Neural cell (in vitro differentiated cells): ENCODE measurements around the gene NELL1. TPM values are rescaled to one million over a fixed set of nuclear protein-coding genes. Genes with fewer than 3 reads are reported as not detected.

Experiments
- H2AFZ ChIP-seq: fragments of 200-600, 300-800 bp; sonication (generic), shearing (Covaris generic); 2 replicates; pipeline ENCODE4 v1.6.0; 2014; ENCODE audit warnings: low read depth, mild to moderate bottlenecking, antibody characterized with exemption, low read length, moderate library complexity
- H3F3A ChIP-seq: fragments of 200-600 bp; shearing (Covaris generic); 2 replicates; pipeline ENCODE4 v1.6.1; 2016; ENCODE audit warnings: mild to moderate bottlenecking, moderate library complexity, mixed read lengths, antibody characterized with exemption, low read length; ENCODE audit not compliant: insufficient read depth, poor library complexity, severe bottlenecking
- H3K27ac ChIP-seq: fragments of 200-600, 300-800 bp; sonication (generic), shearing (Covaris generic); 2 replicates; pipeline ENCODE4 v1.5.1; 2014; ENCODE audit warnings: mild to moderate bottlenecking, low read length, moderate library complexity
- H3K27me3 ChIP-seq: fragments of 300-800, 200-600 bp; sonication (generic), shearing (Covaris generic); 2 replicates; pipeline ENCODE4 v1.6.0; 2014; ENCODE audit warnings: mild to moderate bottlenecking, low read depth, low read length, moderate library complexity; ENCODE audit not compliant: insufficient read depth
- H3K36me3 ChIP-seq: fragments of 300-800, 200-600 bp; sonication (generic), shearing (Covaris generic); 2 replicates; pipeline ENCODE4 v1.5.1; 2014; ENCODE audit warnings: mild to moderate bottlenecking, antibody characterized with exemption, low read length, moderate library complexity; ENCODE audit not compliant: insufficient read depth
- H3K4me2 ChIP-seq: fragments of 300-800, 200-600 bp; sonication (generic), shearing (Covaris generic); 2 replicates; pipeline ENCODE4 v1.6.0; 2014; ENCODE audit warnings: mild to moderate bottlenecking, low read length
- H3K4me3 ChIP-seq: fragments of 300-800, 200-600 bp; sonication (generic), shearing (Covaris generic); 2 replicates; pipeline ENCODE4 v1.5.1; 2014; ENCODE audit warnings: mild to moderate bottlenecking, low read length, moderate library complexity
- H3K79me2 ChIP-seq: fragments of 200-600 bp; shearing (Covaris generic); replicated peaks from 2 replicates; pipeline ENCODE4 v1.6.0; 2014; ENCODE audit warnings: mild to moderate bottlenecking, low read length, moderate library complexity; ENCODE audit not compliant: insufficient read depth
- H3K9ac ChIP-seq: fragments of 300-800, 200-600 bp; sonication (generic), shearing (Covaris generic); 2 replicates; pipeline ENCODE4 v1.6.1; 2016; ENCODE audit warnings: mild to moderate bottlenecking, low read length, mixed read lengths
- H3K9me2 ChIP-seq: fragments of 200-600 bp; shearing (Covaris generic); 2 replicates; pipeline ENCODE4 v1.6.1; 2016; ENCODE audit warnings: mild to moderate bottlenecking, low read length, mixed read lengths; ENCODE audit not compliant: insufficient read depth
- H3K9me3 ChIP-seq: fragments of 200-600, 300-800 bp; sonication (generic), shearing (Covaris generic); 2 replicates; pipeline ENCODE4 v1.6.1; 2016; ENCODE audit warnings: mild to moderate bottlenecking, mixed run types, low read length, moderate library complexity, mixed read lengths
- H4K20me1 ChIP-seq: fragments of 200-600 bp; shearing (Covaris generic); 2 replicates; pipeline ENCODE4 v1.6.1; 2016; ENCODE audit warnings: mild to moderate bottlenecking, mixed run types; ENCODE audit not compliant: insufficient read depth
- EP300 ChIP-seq: fragments of 450-650 bp; conservative IDR thresholded peaks from 2 replicates; pipeline ENCODE4 v1.6.1; 2014; ENCODE audit warnings: antibody characterized with exemption, mild to moderate bottlenecking, moderate library complexity; ENCODE audit not compliant: poor library complexity, severe bottlenecking
- EZH2 ChIP-seq: fragments of 200-600, 300-800 bp; shearing (Covaris generic), sonication (generic); IDR thresholded peaks from 2 replicates; pipeline ENCODE4 v1.6.1; 2014; ENCODE audit warnings: antibody characterized with exemption, low read length, borderline replicate concordance, mild to moderate bottlenecking; ENCODE audit not compliant: insufficient read depth, poor library complexity, severe bottlenecking
- MXI1 ChIP-seq: fragments of 450-650 bp; conservative IDR thresholded peaks from 2 replicates; pipeline ENCODE4 v1.6.1; 2014; ENCODE audit warnings: antibody characterized with exemption, mild to moderate bottlenecking; ENCODE audit not compliant: poor library complexity, severe bottlenecking
- POLR2AphosphoS5 ChIP-seq: IDR thresholded peaks from 2 replicates; pipeline ENCODE4 v1.6.1; 2012
- RAD21 ChIP-seq: fragments of 450-650 bp; conservative IDR thresholded peaks from 2 replicates; pipeline ENCODE4 v1.6.1; 2014; ENCODE audit warnings: antibody characterized with exemption, mild to moderate bottlenecking, moderate library complexity
- REST ChIP-seq: IDR thresholded peaks from 2 replicates; pipeline ENCODE4 v1.6.1; 2012; ENCODE audit warnings: borderline replicate concordance
- SMC3 ChIP-seq: fragments of 450-650 bp; conservative IDR thresholded peaks from 2 replicates; pipeline ENCODE4 v1.6.1; 2014; ENCODE audit warnings: antibody characterized with exemption, mild to moderate bottlenecking, moderate library complexity; ENCODE audit not compliant: poor library complexity
- TAF1 ChIP-seq: IDR thresholded peaks from 2 replicates; pipeline ENCODE4 v1.6.1; 2012; ENCODE audit warnings: low read depth
- polyA plus RNA-seq: library from polyadenylated mRNA; depleted of rRNA; stranded (reverse); fragments of >200 nt; gene quantifications from 2 replicates; pipeline ENCODE4 v1.2.3, GENCODE V29; 2014
- TF ChIP-seq, protein P1 (sequence below): fragments of 450-650 bp; IDR thresholded peaks from 2 replicates; pipeline ENCODE4 v1.5.1; 2014; ENCODE audit warnings: antibody characterized with exemption, mild to moderate bottlenecking, moderate library complexity; ENCODE audit not compliant: poor library complexity, severe bottlenecking

NELL1 gene
- polyA plus RNA-seq, 1 donor from 2014 or later: 70.4 TPM

DNA sequence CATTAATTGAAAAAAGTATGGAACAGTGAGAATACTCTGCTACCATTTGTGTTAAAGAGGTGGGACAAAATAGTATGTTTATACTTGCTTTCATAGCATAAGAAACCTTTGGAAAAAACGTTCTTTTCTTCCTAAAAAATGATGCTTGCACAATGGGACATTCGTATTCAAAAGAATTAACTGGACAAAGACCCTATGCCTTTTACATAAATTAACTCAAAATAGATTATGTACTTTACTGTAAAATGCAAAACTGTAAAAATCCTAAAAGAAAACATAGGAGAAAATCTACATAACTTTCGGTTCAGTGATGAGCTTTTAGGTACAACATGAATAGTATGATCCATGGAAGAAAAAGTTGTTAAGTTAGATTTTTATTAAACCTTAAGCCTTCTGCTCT, 166.2 kb downstream of the NELL1 start:
- H3K4me2 ChIP-seq: no peak overlapping the region
- no peaks in the 10 kb centered on the region for H3F3A ChIP-seq
- H3K9ac ChIP-seq: no peak overlapping the region
- H2AFZ ChIP-seq: no peak overlapping the region
- H3K4me3 ChIP-seq: no peak overlapping the region
- no peaks in the 10 kb centered on the region for H3K27me3 ChIP-seq
- no peaks in the 10 kb centered on the region for H3K36me3 ChIP-seq
- no peak overlapping the region for H3K27ac ChIP-seq
- no peaks in the 10 kb centered on the region for H3K9me2 ChIP-seq
- TF ChIP-seq, protein P1, sequence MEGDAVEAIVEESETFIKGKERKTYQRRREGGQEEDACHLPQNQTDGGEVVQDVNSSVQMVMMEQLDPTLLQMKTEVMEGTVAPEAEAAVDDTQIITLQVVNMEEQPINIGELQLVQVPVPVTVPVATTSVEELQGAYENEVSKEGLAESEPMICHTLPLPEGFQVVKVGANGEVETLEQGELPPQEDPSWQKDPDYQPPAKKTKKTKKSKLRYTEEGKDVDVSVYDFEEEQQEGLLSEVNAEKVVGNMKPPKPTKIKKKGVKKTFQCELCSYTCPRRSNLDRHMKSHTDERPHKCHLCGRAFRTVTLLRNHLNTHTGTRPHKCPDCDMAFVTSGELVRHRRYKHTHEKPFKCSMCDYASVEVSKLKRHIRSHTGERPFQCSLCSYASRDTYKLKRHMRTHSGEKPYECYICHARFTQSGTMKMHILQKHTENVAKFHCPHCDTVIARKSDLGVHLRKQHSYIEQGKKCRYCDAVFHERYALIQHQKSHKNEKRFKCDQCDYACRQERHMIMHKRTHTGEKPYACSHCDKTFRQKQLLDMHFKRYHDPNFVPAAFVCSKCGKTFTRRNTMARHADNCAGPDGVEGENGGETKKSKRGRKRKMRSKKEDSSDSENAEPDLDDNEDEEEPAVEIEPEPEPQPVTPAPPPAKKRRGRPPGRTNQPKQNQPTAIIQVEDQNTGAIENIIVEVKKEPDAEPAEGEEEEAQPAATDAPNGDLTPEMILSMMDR: no peak
- TF ChIP-seq RAD21 (no peak), EZH2 (no peak), POLR2AphosphoS5 (no peak), MXI1 (no peak), EP300 (no peak), SMC3 (no peak), TAF1 (no peak), REST (no peak)
- no peaks in the 10 kb centered on the region for H3K9me3 ChIP-seq
- no peaks in the 10 kb centered on the region for H4K20me1 ChIP-seq
- H3K79me2 ChIP-seq: no peaks in the 10 kb centered on the region

DNA sequence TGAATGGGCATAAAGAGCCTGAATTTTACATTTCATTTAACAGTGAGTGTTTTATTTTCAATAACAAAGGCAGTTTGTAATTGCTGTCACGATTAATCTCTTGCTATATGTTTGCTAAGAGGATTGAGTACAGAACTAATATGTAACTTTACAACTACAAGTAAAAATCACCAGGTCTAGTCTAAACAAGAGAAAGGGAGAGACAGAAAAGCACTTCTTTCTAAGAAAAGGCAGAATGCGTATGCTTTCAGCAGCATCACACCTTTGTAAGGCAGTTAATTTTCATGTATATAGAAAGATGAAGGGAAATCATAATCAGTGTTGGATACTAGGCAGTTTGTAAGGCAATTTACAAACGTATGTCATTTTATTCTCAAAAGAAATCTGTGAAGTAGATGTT, 169.8 kb downstream of the NELL1 start:
- Histone ChIP-seq H3K9me3 (no peaks in the 10 kb centered on the region), H3K79me2 (no peaks in the 10 kb centered on the region), H3K27ac (no peak overlapping the region), H2AFZ (no peak overlapping the region), H4K20me1 (no peaks in the 10 kb centered on the region), H3K4me3 (no peak overlapping the region), H3K4me2 (no peak overlapping the region), H3F3A (no peaks in the 10 kb centered on the region), H3K9ac (no peak overlapping the region), H3K36me3 (no peaks in the 10 kb centered on the region), H3K27me3 (no peaks in the 10 kb centered on the region), H3K9me2 (no peaks in the 10 kb centered on the region)
- TF ChIP-seq EZH2: no peak
- TF ChIP-seq TAF1: no peak
- TF ChIP-seq MXI1: no peak
- TF ChIP-seq RAD21: no peak
- no peak for TF ChIP-seq SMC3

DNA sequence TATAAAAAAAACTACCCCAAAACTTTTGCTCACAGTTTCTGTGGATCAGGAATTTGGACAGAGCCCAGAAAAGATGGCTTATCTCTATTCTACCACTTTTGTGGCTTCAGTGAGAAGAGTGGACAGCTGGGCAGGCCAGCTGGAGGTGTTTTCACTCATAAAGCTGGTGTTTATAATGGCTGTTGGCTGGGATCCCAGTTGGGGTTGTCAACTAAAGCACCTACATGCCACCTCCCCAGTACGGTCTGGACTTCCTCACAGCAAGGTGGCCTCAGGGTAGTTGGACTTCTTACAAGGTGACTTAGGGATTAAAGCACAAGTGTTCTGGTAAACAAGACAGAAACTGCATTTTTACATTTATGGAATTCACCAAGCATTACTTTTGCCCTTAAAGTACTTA, 171.0 kb downstream of the NELL1 start:
- H3K4me2 ChIP-seq: no peak overlapping the region
- H3K27me3 ChIP-seq: no peaks in the 10 kb centered on the region
- H3K36me3 ChIP-seq: no peaks in the 10 kb centered on the region
- H2AFZ ChIP-seq: no peak overlapping the region
- no peak overlapping the region for H3K4me3 ChIP-seq
- H4K20me1 ChIP-seq: no peaks in the 10 kb centered on the region
- TF ChIP-seq TAF1 (no peak), RAD21 (no peak), MXI1 (no peak), EP300 (no peak), POLR2AphosphoS5 (no peak), REST (no peak), EZH2 (no peak), SMC3 (no peak)
- TF ChIP-seq, protein P1: no peak
- H3K27ac ChIP-seq: no peak overlapping the region
- no peaks in the 10 kb centered on the region for H3K9me2 ChIP-seq
- no peaks in the 10 kb centered on the region for H3K9me3 ChIP-seq
- no peaks in the 10 kb centered on the region for H3F3A ChIP-seq
- no peak overlapping the region for H3K9ac ChIP-seq
- no peaks in the 10 kb centered on the region for H3K79me2 ChIP-seq
